ENCODE data around the gene NRXN3.

Gene NRXN3

GRCh38 chr14:78959674-78960264, 789.6 kb downstream of the NRXN3 start:
- Histone ChIP-seq H3K36me3 (ENCODE audit: control insufficient read depth in 2 of 2, insufficient read depth in 1 of 2, low read length in 2 of 2) (no peaks in the 10 kb centered on the region), H3K4me1 (ENCODE audit: control insufficient read depth, insufficient read depth, low read length) (no peaks in the 10 kb centered on the region), H3K4me3 (ENCODE audit: low read depth, low read length) (no peak overlapping the region), H3K9me3 (ENCODE audit: control insufficient read depth, insufficient read depth, low read depth, low read length) (no peaks in the 10 kb centered on the region), H3K27ac (ENCODE audit: extremely low read depth, low read depth, low read length) (no peak overlapping the region)
- CTCF ChIA-PET: interaction anchor here (0.6 to 1.9 kb wide), 20 partner anchors 10 to 1903 kb away, joined by 3 to 12 read pairs (median 3); no protein-coding TSS in a partner anchor
- POLR2A ChIA-PET: no interaction called here
- TF ChIP-seq SCRT2 (tag by site-specific recombination; IDR thresholded peaks at IDR 0.05) (peak; percentile 87), ZNF501 (tag by site-specific recombination; IDR thresholded peaks at IDR 0.05) (no peak), MZF1 (tag by site-specific recombination; IDR thresholded peaks at IDR 0.05; ENCODE audit: borderline replicate concordance) (no peak), ZNF266 (tag by site-specific recombination; IDR thresholded peaks at IDR 0.05; ENCODE audit: low read depth) (no peak), ZNF654 (tag by site-specific recombination; IDR thresholded peaks at IDR 0.05; ENCODE audit: low read depth) (peak; percentile 74)
- TF ChIP-seq, protein P1, sequence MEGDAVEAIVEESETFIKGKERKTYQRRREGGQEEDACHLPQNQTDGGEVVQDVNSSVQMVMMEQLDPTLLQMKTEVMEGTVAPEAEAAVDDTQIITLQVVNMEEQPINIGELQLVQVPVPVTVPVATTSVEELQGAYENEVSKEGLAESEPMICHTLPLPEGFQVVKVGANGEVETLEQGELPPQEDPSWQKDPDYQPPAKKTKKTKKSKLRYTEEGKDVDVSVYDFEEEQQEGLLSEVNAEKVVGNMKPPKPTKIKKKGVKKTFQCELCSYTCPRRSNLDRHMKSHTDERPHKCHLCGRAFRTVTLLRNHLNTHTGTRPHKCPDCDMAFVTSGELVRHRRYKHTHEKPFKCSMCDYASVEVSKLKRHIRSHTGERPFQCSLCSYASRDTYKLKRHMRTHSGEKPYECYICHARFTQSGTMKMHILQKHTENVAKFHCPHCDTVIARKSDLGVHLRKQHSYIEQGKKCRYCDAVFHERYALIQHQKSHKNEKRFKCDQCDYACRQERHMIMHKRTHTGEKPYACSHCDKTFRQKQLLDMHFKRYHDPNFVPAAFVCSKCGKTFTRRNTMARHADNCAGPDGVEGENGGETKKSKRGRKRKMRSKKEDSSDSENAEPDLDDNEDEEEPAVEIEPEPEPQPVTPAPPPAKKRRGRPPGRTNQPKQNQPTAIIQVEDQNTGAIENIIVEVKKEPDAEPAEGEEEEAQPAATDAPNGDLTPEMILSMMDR (tag by site-specific recombination; IDR thresholded peaks at IDR 0.05): 0 out of 2 replicates have a peak, but pooled peaks have one; percentile 17

- TF ChIP-seq ZBTB1 (tag by site-specific recombination; IDR thresholded peaks at IDR 0.05) (no peak), ZNF2 (tag by site-specific recombination; IDR thresholded peaks at IDR 0.05) (no peak), MYNN (tag by site-specific recombination; IDR thresholded peaks at IDR 0.05; ENCODE audit: borderline replicate concordance) (no peak)
These were observed 797.1 kb downstream of the NRXN3 start for GRCh38 chr14:78967111-78967809.

DNA sequence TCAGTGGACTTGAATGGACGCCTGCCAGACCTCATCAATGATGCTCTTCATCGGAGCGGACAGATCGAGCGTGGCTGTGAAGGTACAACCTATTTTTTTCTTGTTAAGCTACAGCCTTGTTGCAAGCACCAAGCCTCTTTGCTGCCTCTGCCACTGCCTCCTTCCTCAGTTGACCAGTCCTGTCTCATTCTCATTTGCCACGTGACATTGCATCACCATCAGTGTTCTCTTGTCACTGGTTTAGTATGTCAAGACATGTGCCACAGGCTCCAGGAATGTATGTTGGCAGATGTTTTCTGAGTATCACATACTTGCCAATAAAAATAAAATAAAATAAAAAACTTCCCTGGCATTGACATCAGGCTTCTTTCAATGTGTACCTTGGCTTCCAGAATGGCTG, 798.1 kb downstream of the NRXN3 start:
- Histone ChIP-seq H3K4me1 (ENCODE audit: control insufficient read depth, insufficient read depth, low read length) (no peaks in the 10 kb centered on the region), H3K27ac (ENCODE audit: extremely low read depth, low read depth, low read length) (no peak overlapping the region), H3K9me3 (ENCODE audit: control insufficient read depth, insufficient read depth, low read depth, low read length) (no peaks in the 10 kb centered on the region), H3K4me3 (ENCODE audit: low read depth, low read length) (no peak overlapping the region), H3K36me3 (ENCODE audit: control insufficient read depth in 2 of 2, insufficient read depth in 1 of 2, low read length in 2 of 2) (no peaks in the 10 kb centered on the region)
- CTCF ChIA-PET: interaction anchor here (0.6 to 1.3 kb wide), 5 partner anchors 577 to 1881 kb away, joined by 3 to 4 read pairs (median 3); no protein-coding TSS in a partner anchor
- POLR2A ChIA-PET: no interaction called here
- TF ChIP-seq ZNF223 (tag by site-specific recombination; IDR thresholded peaks at IDR 0.05) (no peak), ZBTB6 (tag by site-specific recombination; IDR thresholded peaks at IDR 0.05) (no peak), GLI2 (tag by site-specific recombination; IDR thresholded peaks at IDR 0.05; ENCODE audit: borderline replicate concordance, low read depth) (no peak), ZNF510 (tag by site-specific recombination; IDR thresholded peaks at IDR 0.05; ENCODE audit: insufficient replicate concordance) (no peak), ZNF571 (tag by site-specific recombination; IDR thresholded peaks at IDR 0.05) (no peak), ZNF629 (tag by site-specific recombination; IDR thresholded peaks at IDR 0.05) (no peak), ZNF837 (tag by site-specific recombination; IDR thresholded peaks at IDR 0.05) (no peak), ZNF521 (tag by site-specific recombination; IDR thresholded peaks at IDR 0.05) (no peak), ZNF747 (tag by site-specific recombination; IDR thresholded peaks at IDR 0.05) (no peak)
- TF ChIP-seq, protein P2, sequence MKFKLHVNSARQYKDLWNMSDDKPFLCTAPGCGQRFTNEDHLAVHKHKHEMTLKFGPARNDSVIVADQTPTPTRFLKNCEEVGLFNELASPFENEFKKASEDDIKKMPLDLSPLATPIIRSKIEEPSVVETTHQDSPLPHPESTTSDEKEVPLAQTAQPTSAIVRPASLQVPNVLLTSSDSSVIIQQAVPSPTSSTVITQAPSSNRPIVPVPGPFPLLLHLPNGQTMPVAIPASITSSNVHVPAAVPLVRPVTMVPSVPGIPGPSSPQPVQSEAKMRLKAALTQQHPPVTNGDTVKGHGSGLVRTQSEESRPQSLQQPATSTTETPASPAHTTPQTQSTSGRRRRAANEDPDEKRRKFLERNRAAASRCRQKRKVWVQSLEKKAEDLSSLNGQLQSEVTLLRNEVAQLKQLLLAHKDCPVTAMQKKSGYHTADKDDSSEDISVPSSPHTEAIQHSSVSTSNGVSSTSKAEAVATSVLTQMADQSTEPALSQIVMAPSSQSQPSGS (tag by site-specific recombination; IDR thresholded peaks at IDR 0.05; ENCODE audit: low read depth): no peak
- TF ChIP-seq, protein P3, sequence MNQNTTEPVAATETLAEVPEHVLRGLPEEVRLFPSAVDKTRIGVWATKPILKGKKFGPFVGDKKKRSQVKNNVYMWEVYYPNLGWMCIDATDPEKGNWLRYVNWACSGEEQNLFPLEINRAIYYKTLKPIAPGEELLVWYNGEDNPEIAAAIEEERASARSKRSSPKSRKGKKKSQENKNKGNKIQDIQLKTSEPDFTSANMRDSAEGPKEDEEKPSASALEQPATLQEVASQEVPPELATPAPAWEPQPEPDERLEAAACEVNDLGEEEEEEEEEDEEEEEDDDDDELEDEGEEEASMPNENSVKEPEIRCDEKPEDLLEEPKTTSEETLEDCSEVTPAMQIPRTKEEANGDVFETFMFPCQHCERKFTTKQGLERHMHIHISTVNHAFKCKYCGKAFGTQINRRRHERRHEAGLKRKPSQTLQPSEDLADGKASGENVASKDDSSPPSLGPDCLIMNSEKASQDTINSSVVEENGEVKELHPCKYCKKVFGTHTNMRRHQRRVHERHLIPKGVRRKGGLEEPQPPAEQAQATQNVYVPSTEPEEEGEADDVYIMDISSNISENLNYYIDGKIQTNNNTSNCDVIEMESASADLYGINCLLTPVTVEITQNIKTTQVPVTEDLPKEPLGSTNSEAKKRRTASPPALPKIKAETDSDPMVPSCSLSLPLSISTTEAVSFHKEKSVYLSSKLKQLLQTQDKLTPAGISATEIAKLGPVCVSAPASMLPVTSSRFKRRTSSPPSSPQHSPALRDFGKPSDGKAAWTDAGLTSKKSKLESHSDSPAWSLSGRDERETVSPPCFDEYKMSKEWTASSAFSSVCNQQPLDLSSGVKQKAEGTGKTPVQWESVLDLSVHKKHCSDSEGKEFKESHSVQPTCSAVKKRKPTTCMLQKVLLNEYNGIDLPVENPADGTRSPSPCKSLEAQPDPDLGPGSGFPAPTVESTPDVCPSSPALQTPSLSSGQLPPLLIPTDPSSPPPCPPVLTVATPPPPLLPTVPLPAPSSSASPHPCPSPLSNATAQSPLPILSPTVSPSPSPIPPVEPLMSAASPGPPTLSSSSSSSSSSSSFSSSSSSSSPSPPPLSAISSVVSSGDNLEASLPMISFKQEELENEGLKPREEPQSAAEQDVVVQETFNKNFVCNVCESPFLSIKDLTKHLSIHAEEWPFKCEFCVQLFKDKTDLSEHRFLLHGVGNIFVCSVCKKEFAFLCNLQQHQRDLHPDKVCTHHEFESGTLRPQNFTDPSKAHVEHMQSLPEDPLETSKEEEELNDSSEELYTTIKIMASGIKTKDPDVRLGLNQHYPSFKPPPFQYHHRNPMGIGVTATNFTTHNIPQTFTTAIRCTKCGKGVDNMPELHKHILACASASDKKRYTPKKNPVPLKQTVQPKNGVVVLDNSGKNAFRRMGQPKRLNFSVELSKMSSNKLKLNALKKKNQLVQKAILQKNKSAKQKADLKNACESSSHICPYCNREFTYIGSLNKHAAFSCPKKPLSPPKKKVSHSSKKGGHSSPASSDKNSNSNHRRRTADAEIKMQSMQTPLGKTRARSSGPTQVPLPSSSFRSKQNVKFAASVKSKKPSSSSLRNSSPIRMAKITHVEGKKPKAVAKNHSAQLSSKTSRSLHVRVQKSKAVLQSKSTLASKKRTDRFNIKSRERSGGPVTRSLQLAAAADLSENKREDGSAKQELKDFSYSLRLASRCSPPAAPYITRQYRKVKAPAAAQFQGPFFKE (tag by site-specific recombination; IDR thresholded peaks at IDR 0.05; ENCODE audit: borderline replicate concordance): no peak

More at GRCh38 chr14:78967111-78967809, 797.1 kb downstream of the NRXN3 start:
- no peaks in the 10 kb centered on the region for H3K36me3 ChIP-seq (ENCODE audit: control insufficient read depth in 2 of 2, insufficient read depth in 1 of 2, low read length in 2 of 2)
- H3K4me3 ChIP-seq (ENCODE audit: low read depth, low read length): no peak overlapping the region
- H3K4me1 ChIP-seq (ENCODE audit: control insufficient read depth, insufficient read depth, low read length): no peaks in the 10 kb centered on the region
- H3K9me3 ChIP-seq (ENCODE audit: control insufficient read depth, insufficient read depth, low read depth, low read length): no peaks in the 10 kb centered on the region
- H3K27ac ChIP-seq (ENCODE audit: extremely low read depth, low read depth, low read length): no peak overlapping the region
- ChIA-PET CTCF (interaction anchor here (0.6 to 1.1 kb wide), 3 partner anchors 25 to 1245 kb away, joined by 3 to 4 read pairs (median 4); no protein-coding TSS in a partner anchor), POLR2A (no interaction called here)
